Activated T-cell treated with anti-CD3 and anti-CD28 coated beads, Interleukin-2, amount 50 U/mL, for 72 hours (primary cell): Measurements from ENCODE around the gene GRAMD1B. TPM values are rescaled to one million over a fixed set of nuclear protein-coding genes. Genes with fewer than 3 reads are reported as not detected.
"Not testable (repeated sequence)": the region's sequence is repeated elsewhere in the genome, so short reads cannot be mapped to it uniquely, and the experiment has no call there.

Experiments used
- ATAC-seq, 2 donors: fragments of 150-1000 bp; cut with Tn5 transposase; replicated peaks in 1 of 2; 2 replicates each; pipeline ENCODE4 v1.10.0; 2021; ENCODE audit warnings: moderate library complexity in 2 of 2, mild to moderate bottlenecking in 1 of 2
- DNase-seq, 2 donors: peaks; one replicate each; pipeline ENCODE4 v3.0.0; 2021 to 2022; ENCODE audit warnings: mixed read lengths in 1 of 2
- H3K27ac Mint-ChIP-seq: one replicate; pipeline ENCODE4 v1.8.0; 2022; ENCODE audit warnings: mild to moderate bottlenecking, moderate library complexity, mixed read lengths
- H3K27me3 Mint-ChIP-seq: one replicate; pipeline ENCODE4 v1.8.0; 2022; ENCODE audit warnings: low read depth, mixed read lengths
- H3K36me3 Mint-ChIP-seq, 2 donors: one replicate each; pipeline ENCODE4 v1.8.0; 2022; ENCODE audit warnings: mixed read lengths in 2 of 2, mild to moderate bottlenecking in 1 of 2; ENCODE audit not compliant: insufficient read depth in 2 of 2
- H3K4me1 Mint-ChIP-seq: one replicate; pipeline ENCODE4 v1.8.0; 2022; ENCODE audit warnings: low read depth, mixed read lengths
- H3K4me3 Mint-ChIP-seq, 2 donors: one replicate each; pipeline ENCODE4 v1.8.0; 2022; ENCODE audit warnings: mild to moderate bottlenecking in 2 of 2, mixed read lengths in 2 of 2, moderate library complexity in 2 of 2
- H3K9me3 Mint-ChIP-seq, 2 donors: one replicate each; pipeline ENCODE4 v1.8.0; 2022; ENCODE audit warnings: mixed read lengths in 2 of 2
- total RNA-seq, 2 donors: library from RNA; stranded (reverse); gene quantifications; one replicate each; pipeline ENCODE4 v1.2.3, GENCODE V29; 2022

The GRAMD1B gene
- total RNA-seq, 2 donors from 2014 or later, result 64.0 to 107 TPM

DNA sequence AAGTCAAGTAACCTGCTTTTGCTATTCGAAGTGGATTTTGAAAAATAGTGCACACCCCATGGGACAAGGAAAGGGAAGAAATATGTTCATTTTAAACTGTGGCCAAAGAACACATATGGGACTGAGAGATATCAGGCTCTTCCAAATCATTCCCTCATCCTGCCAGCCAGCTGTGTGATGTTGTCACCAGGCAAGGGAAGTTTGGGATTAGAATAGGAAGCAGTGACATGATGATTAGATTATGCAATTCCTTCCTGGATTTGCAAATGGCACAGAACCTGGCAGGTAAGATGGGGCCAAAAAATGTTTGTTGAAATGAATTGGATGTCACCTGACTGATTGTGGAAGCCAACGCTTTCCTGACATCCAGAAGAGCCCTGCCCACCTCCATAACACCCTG is 229.2 kb downstream of the GRAMD1B start:
- Mint-ChIP-seq H3K4me3 (no peak overlapping the region), H3K27ac (no peak overlapping the region), H3K36me3 (peaks cover 0 to 4% of the 10 kb centered on the region in 2 donors), H3K27me3 (peaks cover 15% of the 10 kb centered on the region), H3K4me1 (peaks cover 6% of the 10 kb centered on the region), H3K9me3 (peaks cover 8 to 9% of the 10 kb centered on the region in 2 donors)
- no peak for DNase-seq
- no peak for ATAC-seq

DNA sequence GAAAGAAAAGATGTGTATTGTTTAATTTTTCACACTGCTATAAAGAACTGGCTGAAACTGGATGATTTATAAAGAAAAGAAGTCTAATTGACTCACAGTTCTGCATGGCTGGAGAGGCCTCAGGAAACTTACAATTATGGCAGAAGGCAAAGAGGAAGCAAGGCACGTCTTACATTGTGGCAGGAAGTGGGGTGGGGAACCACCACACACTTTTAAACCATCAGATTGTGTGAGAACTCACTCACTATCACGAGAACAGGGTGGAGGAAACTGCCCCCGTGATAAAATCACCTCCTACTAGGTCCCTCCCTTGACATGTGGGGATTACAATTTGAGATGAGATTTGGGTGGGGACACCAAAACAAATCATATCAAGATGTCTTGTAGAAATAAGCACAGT is 229.9 kb downstream of the GRAMD1B start:
- H3K36me3 Mint-ChIP-seq, H3K4me1 Mint-ChIP-seq, H3K9me3 Mint-ChIP-seq, H3K27ac Mint-ChIP-seq, H3K4me3 Mint-ChIP-seq: not testable (repeated sequence)
- peak; percentile 12 to 29 for DNase-seq
- ATAC-seq, result peak; percentile 67 to 82
- peaks cover 12% of the 10 kb centered on the region for H3K27me3 Mint-ChIP-seq

GRCh38 chr11:123665306-123665705 is 235.2 kb downstream of the GRAMD1B start:
- Mint-ChIP-seq H3K4me3 (no peak overlapping the region), H3K27me3 (no peaks in the 10 kb centered on the region), H3K27ac (no peak overlapping the region), H3K4me1 (no peaks in the 10 kb centered on the region), H3K9me3 (no peaks in the 10 kb centered on the region), H3K36me3 (peaks cover 0 to 6% of the 10 kb centered on the region in 2 donors)
- no peak for DNase-seq
- no peak for ATAC-seq

DNA sequence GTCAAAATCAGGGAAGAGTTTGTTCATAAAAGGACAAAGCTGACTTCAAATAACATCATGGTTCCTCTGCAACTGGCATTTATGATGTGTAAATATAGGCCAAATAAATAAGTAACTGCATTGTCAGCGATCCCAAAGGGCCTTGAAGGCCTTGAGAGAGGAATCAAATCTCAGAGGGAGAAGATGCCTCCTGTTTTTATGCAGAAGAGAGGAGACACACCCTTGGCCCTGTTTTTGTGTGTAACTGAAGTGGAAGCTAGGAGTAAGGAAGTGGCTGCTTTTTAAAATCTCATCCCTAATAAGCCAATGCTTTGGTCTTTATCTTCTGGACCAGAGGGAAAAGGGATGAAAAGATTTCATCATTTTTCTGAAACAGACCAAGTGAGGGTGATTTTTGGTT is 240.0 kb downstream of the GRAMD1B start:
- no peak overlapping the region for H3K4me3 Mint-ChIP-seq
- ATAC-seq, result no peak
- no peaks in the 10 kb centered on the region for H3K4me1 Mint-ChIP-seq
- H3K27ac Mint-ChIP-seq, result no peak overlapping the region
- DNase-seq, result no peak
- H3K9me3 Mint-ChIP-seq, result no peaks in the 10 kb centered on the region
- no peaks in the 10 kb centered on the region for H3K27me3 Mint-ChIP-seq
- peaks cover 0 to 1% of the 10 kb centered on the region in 2 donors for H3K36me3 Mint-ChIP-seq

- no peaks in the 10 kb centered on the region for H3K9me3 Mint-ChIP-seq
- H3K4me3 Mint-ChIP-seq, result no peak overlapping the region
- H3K36me3 Mint-ChIP-seq, result no peaks in the 10 kb centered on the region
- ATAC-seq, result no peak
- no peaks in the 10 kb centered on the region for H3K27me3 Mint-ChIP-seq
- no peak for DNase-seq
- H3K27ac Mint-ChIP-seq, result no peak overlapping the region
- no peaks in the 10 kb centered on the region for H3K4me1 Mint-ChIP-seq
Measured at GRCh38 chr11:123671534-123671933, 241.5 kb downstream of the GRAMD1B start.

- ATAC-seq (no peak), DNase-seq (no peak)
- H3K4me1 Mint-ChIP-seq, result no peaks in the 10 kb centered on the region
- H3K27ac Mint-ChIP-seq, result no peak overlapping the region
- H3K36me3 Mint-ChIP-seq, result no peaks in the 10 kb centered on the region
- no peak overlapping the region for H3K4me3 Mint-ChIP-seq
- no peaks in the 10 kb centered on the region for H3K27me3 Mint-ChIP-seq
- no peaks in the 10 kb centered on the region for H3K9me3 Mint-ChIP-seq
Measured at GRCh38 chr11:123672568-123672967, 242.5 kb downstream of the GRAMD1B start.

DNA sequence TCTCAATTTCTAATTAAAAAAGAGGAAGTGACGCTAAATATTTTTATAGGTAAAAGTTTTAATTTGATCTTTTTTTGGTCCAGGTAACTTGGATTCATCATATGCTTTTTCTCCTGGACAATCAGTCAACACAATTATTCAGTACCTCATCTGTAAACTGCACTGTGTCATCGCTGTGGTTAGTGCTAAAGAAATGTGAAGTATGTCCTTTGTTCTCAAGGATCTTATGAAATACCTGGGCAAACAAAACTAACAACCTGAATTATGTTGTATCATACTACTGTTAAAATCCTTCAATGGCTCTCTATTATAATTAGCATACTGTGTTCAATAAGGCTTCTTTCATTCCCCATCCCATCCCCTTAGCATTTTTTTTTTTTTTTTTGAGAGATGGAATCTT is 244.2 kb downstream of the GRAMD1B start:
- Mint-ChIP-seq H3K27ac (no peak overlapping the region), H3K9me3 (no peaks in the 10 kb centered on the region), H3K4me1 (no peaks in the 10 kb centered on the region), H3K27me3 (no peaks in the 10 kb centered on the region), H3K36me3 (no peaks in the 10 kb centered on the region), H3K4me3 (no peak overlapping the region)
- DNase-seq, result no peak
- no peak for ATAC-seq

Other genes starting within 250 kb of the GRAMD1B start
- gene CLMP, start 235.0 kb upstream of the GRAMD1B start, total RNA-seq, result under 1 TPM; 0.17 to 0.19 TPM
- gene SCN3B, start 224.4 kb downstream of the GRAMD1B start, total RNA-seq, result under 1 TPM in 1 of 2 donors, not detected in 1; 0.05 TPM